Measurements from ENCODE around the gene PCBP2.

- no peak for TF ChIP-seq CTCF (IDR thresholded peaks at IDR 0.05)
- TF ChIP-seq POLR2A (IDR thresholded peaks at IDR 0.05) = no peak
- no peak for TF ChIP-seq POLR2AphosphoS5 (IDR thresholded peaks at IDR 0.05)
Measured at GRCh38 chr12:53492188-53492587, 40.3 kb downstream of the PCBP2 start.
